NT2/D1 (cell line): ENCODE data around the gene MAP2K6.

Experiments used
- SUZ12 ChIP-seq: IDR thresholded peaks from 2 replicates; pipeline ENCODE4 v1.6.1; 2011; ENCODE audit not compliant: insufficient read length, insufficient read depth; ENCODE audit errors: extremely low read depth
- YY1 ChIP-seq: IDR thresholded peaks from 2 replicates; pipeline ENCODE4 v1.6.1; 2011; ENCODE audit not compliant: insufficient read length, insufficient read depth
- ZNF274 ChIP-seq: IDR thresholded peaks from 2 replicates; pipeline ENCODE4 v1.6.1; 2011; ENCODE audit warnings: mild to moderate bottlenecking, low read depth, low read length

DNA sequence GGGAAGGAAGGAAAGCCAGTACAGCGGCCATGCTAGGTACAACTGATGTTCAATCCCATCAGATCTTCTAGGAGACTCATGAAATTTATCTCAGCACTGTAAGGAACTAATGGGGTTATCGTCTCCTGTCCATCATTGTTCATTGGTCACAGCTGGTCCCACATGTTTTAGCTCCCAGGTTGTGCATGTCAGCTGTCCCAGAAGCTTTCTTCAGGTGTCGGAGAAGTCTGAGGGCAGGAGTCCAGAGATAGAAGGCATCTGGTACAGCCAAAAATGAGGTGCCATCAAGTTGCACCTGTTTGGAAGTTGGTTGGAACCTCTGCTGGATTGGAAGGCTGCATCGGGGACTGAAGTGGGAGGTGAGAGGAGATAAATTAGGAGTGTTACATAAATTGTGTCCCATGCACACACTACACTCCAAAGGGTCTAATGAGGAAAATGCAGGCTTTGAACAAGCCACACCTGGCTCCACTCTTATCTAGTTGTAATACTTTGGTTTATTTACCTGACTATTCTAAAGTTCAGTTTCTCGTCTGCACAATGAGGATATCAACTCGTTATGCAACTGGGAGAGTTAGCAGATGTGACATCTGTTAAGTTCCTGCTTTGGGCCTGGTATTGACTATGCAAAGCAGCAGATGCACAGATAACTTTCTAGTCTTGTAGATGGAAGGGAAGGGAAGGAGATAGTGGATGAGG, 62.9 kb downstream of the MAP2K6 start:
- TF ChIP-seq YY1, result no peak
- no peak for TF ChIP-seq SUZ12
- no peak for TF ChIP-seq ZNF274
